ENCODE results near the gene OSBPL10. TPM values are rescaled to one million over a fixed set of nuclear protein-coding genes. Genes with fewer than 3 reads are reported as not detected.

Gene OSBPL10
- total and polyA plus RNA-seq, 9 donors, result 2.5 to 36.6 (median 10.6) TPM

- WGBS, 3 donors, result 93 to 96% (median 94%) methylated on average over 6 of the region's 6 CpGs
- Histone ChIP-seq H3K4me3 (no peak overlapping the region), H3K4me1 (ENCODE audit: insufficient read depth) (no peaks in the 10 kb centered on the region), H3K36me3 (no peaks in the 10 kb centered on the region), H3K27ac (no peak overlapping the region), H3K27me3 (no peaks in the 10 kb centered on the region), H3K9me3 (no peaks in the 10 kb centered on the region)
- TF ChIP-seq EP300 (IDR thresholded peaks at IDR 0.05) (no peak), POLR2A (IDR thresholded peaks at IDR 0.05) (no peak), CTCF (IDR thresholded peaks at IDR 0.05) (no peak)
- no peak for DNase-seq
- intact Hi-C loops (cut with DNase I), result no loop called here
Observed at GRCh38 chr3:31624083-31624709, 356.9 kb downstream of the OSBPL10 start.

- intact Hi-C loops (cut with DNase I), result no loop called here
- Histone ChIP-seq H3K27ac (no peak overlapping the region), H3K4me1 (ENCODE audit: insufficient read depth) (no peaks in the 10 kb centered on the region), H3K36me3 (no peaks in the 10 kb centered on the region), H3K4me3 (no peak overlapping the region), H3K9me3 (no peaks in the 10 kb centered on the region), H3K27me3 (no peaks in the 10 kb centered on the region)
- 83 to 96% (median 86%) methylated on average over 4 of the region's 4 CpGs for WGBS, 3 donors
- no peak for DNase-seq
- TF ChIP-seq EP300 (IDR thresholded peaks at IDR 0.05) (no peak), CTCF (IDR thresholded peaks at IDR 0.05) (no peak), POLR2A (IDR thresholded peaks at IDR 0.05) (no peak)
Observed at GRCh38 chr3:31622636-31623288, 358.3 kb downstream of the OSBPL10 start.

GRCh38 chr3:31621314-31621713, 359.7 kb downstream of the OSBPL10 start:
- H3K4me1 ChIP-seq (ENCODE audit: insufficient read depth), result no peaks in the 10 kb centered on the region
- no peak overlapping the region for H3K4me3 ChIP-seq
- WGBS, 3 donors, result 69 to 75% (median 74%) methylated on average over 3 of the region's 3 CpGs
- H3K27me3 ChIP-seq, result no peaks in the 10 kb centered on the region
- DNase-seq, result no peak
- no peaks in the 10 kb centered on the region for H3K9me3 ChIP-seq
- TF ChIP-seq EP300 (IDR thresholded peaks at IDR 0.05), result no peak
- TF ChIP-seq POLR2A (IDR thresholded peaks at IDR 0.05), result no peak
- no peak for TF ChIP-seq CTCF (IDR thresholded peaks at IDR 0.05)
- no peak overlapping the region for H3K27ac ChIP-seq
- H3K36me3 ChIP-seq, result no peaks in the 10 kb centered on the region
- intact Hi-C loops (cut with DNase I), result no loop called here

- intact Hi-C loops (cut with DNase I), result no loop called here
- Histone ChIP-seq H3K27me3 (no peaks in the 10 kb centered on the region), H3K9me3 (no peaks in the 10 kb centered on the region), H3K27ac (no peak overlapping the region), H3K4me1 (ENCODE audit: insufficient read depth) (no peaks in the 10 kb centered on the region), H3K4me3 (no peak overlapping the region), H3K36me3 (no peaks in the 10 kb centered on the region)
- no peak for TF ChIP-seq POLR2A (IDR thresholded peaks at IDR 0.05)
- no peak for TF ChIP-seq CTCF (IDR thresholded peaks at IDR 0.05)
- TF ChIP-seq EP300 (IDR thresholded peaks at IDR 0.05), result no peak
- WGBS, 3 donors, result 62 to 74% (median 67%) methylated on average over 1 of the region's 1 CpG
- DNase-seq, result no peak
Observed at GRCh38 chr3:31620656-31621055, 360.4 kb downstream of the OSBPL10 start.

Data from ovary (tissue), 9 donors.